Loucy (cell line): ENCODE measurements around the gene BTBD1.

Experiments
- CTCF ChIP-seq: fragments of 200-600 bp; sonication (generic); conservative IDR thresholded peaks from 2 replicates; pipeline ENCODE4 v1.5.1; 2014; ENCODE audit warnings: mild to moderate bottlenecking, antibody characterized with exemption, low read length
- EZH2phosphoT487 ChIP-seq: fragments of 200-600 bp; IDR thresholded peaks from 2 replicates; pipeline ENCODE4 v1.6.1; 2018; ENCODE audit warnings: antibody characterized with exemption, mild to moderate bottlenecking, moderate library complexity, borderline replicate concordance

GRCh38 chr15:83113881-83114674 is 47.0 kb upstream of the BTBD1 start:
- TF ChIP-seq CTCF (no peak), EZH2phosphoT487 (no peak)
